Stimulated activated CD8-positive, alpha-beta memory T cell treated with anti-CD3 and anti-CD28 coated beads, Interleukin-2, amount 100 ng/mL, for 1 hour (primary cell): ENCODE measurements around the gene SASH1.

Source experiments
- DNase-seq, 2 donors: peaks; one replicate each; pipeline ENCODE4 v3.0.0-alpha.2; 2020; ENCODE audit warnings: low read depth in 2 of 2

Gene SASH1

DNA sequence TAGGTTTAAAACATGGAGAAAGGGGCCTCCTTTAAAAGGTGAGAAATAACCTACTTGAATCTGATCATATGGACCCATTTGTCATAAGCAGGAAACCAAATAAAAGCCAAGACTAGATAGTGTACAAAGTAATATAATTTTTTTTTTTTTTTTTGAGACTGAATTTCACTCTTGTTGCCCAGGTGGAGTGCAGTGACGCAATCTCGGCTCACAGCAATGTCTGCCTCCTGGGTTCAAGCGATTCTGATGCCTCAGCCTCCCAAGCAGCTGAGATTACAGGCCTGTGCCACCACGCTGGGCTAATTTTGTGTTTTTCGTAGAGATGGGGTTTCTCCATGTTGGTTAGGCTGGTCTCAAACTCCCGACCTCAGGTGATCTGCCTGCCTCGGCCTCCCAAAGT lies 89.2 kb downstream of the SASH1 start:
- no peak for DNase-seq

GRCh38 chr6:148432462-148433195 lies 90.0 kb downstream of the SASH1 start:
- DNase-seq = no peak

GRCh38 chr6:148435386-148435785 lies 92.7 kb downstream of the SASH1 start:
- no peak for DNase-seq

DNA sequence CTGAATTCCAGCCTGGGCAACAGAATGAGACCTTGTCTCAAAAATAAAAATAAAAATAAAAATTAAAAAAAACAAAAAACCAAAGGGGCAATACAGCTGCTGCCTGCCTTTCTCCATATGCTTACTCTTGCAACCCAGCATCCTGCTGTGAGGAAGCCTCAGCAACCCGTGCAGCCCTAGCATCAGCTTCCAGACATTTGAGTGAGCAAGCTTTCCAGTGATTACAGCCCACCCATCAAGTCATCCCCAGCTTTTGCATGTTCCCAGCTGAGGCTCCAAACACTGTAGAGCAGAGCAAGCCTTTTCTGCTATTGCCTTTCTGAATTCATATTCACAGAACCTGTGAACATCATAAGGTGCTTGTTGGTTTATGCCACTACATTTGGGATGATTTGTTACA lies 93.8 kb downstream of the SASH1 start:
- DNase-seq = no peak

- DNase-seq = no peak
Measured at GRCh38 chr6:148438632-148439031, 96.0 kb downstream of the SASH1 start.

- no peak for DNase-seq
Measured at GRCh38 chr6:148440016-148440415, 97.4 kb downstream of the SASH1 start.

- no peak for DNase-seq
Measured at GRCh38 chr6:148440877-148441453, 98.3 kb downstream of the SASH1 start.

GRCh38 chr6:148441454-148441911 lies 98.8 kb downstream of the SASH1 start:
- no peak for DNase-seq

DNA sequence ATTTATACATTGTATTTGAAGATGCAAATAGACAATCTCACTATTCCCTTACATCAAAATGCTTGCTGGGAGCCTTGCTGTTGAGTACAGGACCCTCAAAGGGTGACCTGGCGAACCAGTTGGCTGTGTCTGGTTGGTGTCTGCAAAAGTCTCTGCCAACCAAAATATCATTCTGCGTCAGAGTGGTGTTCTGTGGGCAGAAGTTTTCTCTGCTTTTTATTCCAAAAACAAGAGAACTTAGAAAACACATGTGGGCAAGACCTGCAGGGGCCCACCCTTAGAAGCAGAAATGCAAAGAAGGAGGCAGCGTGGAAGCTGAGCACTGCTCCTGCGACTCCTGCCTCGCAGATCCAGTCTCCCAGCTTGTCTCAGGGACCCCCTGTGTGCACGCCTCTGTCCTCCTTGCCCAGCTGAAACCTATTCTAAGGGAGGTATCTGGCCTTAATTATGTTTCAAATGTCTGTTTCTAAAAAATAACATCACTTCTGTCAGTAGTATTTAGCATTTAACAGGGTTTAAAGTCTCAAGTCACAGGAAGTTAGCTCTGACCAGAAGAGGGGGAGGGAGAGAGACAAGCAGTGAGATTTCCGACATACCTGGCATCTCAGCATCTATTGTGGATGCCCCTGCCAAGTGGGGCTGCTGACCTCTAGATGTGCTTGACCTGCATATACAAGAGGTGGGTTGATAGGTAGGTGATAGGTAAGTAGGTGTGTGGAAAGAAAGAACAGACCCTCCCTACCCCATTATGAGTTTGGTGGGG lies 101.3 kb downstream of the SASH1 start:
- DNase-seq = no peak

DNA sequence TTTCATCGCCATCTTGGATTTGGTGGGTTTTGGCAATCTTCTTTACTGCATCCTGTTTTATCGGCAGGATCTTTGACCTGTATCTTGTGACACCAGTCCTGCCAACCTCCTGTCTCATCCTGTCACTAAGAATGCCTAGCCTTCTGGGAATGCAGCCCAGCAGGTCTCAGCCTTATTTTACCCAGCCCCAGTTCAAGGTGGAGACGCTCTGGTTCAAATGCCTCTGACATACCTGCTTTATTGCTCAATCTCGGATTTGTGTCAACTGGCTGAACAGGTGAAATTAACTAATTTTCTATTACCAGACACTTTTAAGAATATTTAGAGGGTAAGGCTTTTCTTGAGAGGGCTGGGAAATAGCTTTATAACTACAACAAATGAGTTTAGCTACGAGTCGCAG lies 102.5 kb downstream of the SASH1 start:
- no peak for DNase-seq

GRCh38 chr6:148445620-148446019 lies 103.0 kb downstream of the SASH1 start:
- no peak for DNase-seq

DNA sequence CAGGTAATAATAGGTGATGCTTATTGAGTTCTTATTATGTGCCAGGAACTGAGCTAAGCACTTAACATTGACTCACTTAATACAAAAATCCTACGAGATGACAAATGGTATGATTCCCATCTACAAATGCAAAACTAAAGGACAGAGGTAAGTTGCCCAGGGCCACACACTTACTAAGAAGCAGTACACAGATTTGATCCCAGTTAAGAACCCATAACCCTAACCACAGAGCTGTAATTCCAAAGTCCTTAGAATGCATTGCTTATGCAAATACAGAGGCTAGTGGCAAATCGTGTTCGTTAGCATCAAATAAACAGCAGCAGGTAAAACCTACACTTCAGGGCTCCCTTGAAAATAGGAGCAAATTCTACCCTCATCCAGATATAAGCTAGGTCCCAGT lies 104.0 kb downstream of the SASH1 start:
- no peak for DNase-seq

DNA sequence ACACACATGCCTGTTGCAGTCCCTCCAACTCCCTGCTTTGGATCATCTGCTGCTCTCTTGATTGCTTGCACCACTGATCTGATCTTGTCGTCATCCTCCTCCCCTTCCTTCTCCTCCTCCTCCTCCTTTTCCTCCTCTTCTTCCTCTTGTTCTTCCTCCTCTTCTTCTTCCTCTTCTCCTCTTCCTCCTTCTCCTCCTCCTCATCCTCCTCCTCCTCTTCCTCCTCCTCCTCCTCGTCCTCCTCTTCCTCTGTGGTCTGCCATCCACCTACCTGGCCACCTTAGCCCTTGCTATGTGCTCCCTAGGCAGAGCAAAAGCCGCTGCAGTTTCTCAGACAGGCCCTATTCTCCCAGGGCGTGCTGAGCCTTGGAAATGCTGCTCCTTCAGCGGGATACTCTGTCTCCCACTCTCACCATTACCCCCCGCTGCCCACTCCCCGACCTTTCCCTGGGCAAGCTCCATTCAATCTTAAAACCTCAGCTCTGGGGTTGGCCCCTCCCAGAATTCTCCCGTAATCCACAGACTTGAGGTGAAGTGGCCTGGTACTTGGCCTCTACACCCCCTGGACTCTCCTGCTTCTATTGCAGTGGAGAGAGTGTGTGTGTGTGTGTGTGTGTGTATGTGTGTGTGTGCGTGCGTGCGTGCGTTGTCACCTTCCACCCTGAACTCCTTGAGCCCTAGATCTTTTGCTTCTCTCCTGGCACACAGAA lies 105.0 kb downstream of the SASH1 start:
- no peak for DNase-seq

GRCh38 chr6:148448369-148449012 lies 105.9 kb downstream of the SASH1 start:
- no peak for DNase-seq

DNA sequence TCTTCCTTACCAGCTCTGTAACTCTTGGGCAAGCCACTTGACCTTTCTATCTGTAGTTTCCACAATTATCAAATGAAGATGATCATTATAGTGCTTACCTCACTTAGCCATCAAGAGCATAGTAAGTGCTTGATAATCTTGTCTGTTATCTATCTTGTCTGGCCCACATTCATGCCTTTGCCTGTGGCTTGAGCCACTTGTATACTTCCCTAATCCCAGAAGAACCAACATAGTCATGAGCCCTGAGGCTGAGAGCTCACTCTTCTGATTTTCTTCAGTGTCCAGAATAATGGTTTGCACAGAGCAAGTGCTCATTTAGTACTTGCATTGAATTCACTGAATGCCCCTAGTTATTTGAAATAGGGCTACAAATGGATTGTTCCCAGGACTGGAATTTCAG lies 108.2 kb downstream of the SASH1 start:
- no peak for DNase-seq

DNA sequence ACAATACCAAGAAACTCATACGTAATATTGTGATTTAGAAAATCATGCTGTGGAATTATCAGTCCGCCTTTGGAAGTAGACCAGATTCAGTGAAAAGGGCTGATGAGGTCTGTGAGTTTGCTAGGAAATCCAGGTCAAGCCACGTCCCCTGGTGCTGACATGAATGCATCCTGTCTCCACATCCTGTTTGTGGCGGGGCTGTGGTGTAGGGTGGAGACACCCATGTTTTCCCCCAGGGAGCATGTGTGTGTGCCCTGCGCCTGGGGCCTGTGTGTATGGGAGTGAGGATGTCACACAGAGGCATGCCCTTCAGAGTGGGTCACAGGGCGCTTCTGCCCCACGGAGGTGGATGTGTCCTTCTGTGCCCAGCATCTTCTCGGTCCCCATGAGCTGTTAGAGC lies 109.1 kb downstream of the SASH1 start:
- DNase-seq = no peak

DNA sequence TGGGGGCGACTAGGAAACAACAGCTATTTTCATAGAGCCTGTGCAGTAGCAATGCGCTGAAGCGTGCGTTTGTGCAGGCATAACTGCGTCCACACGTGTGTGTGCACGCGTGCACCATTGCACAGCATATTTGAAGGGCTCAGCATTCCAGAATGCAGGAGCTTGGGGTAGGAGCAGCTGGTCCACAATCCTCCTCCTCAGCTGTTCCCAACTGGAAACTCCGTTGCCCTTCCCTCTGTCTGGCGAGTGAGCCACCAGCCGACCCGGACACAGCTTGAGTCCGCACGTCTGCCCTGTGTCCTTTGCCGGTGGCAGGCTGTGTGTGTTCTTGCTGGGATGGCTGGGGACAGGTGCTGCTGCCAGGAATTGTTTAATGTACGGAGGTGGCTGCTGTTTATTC lies 110.2 kb downstream of the SASH1 start:
- DNase-seq = no peak

DNA sequence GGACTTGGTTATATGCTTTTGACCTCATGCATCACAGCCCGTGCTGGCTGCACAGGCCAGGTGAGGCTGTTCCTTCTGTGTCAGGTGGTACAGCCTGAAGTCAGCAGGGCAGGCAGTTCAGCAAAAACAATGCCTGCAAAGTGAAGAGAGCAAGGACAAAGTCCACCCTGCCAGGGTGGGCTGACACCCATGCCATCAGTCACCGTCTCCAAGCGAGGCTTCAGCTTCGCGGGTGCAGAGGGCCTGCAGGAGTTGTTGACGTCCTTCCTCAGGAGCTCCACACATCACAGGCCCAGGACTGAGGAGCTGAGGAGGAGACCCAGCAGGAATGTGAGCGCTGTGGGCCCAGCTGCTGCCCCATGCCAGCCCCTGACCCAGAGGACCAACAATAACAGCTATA lies 111.3 kb downstream of the SASH1 start:
- DNase-seq = no peak

DNA sequence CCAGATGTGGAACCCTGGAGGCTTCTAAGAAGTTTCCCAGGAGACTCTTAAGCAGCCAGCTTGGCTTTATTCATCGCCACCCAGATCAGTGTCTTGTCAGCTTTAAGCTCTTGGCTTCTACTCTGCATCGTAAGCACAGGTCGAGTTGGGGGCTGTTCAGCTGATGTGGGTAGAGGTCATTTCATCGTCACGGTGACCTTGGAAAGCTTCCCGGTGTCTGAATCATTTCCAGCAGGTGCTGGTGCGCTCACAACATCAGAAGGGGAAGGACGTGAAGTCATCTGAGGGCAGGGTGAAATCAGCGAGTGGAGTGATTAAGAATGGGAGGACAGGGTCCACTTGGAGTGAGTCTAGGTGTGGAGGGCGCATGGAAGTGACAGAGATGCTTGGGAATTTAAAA lies 112.6 kb downstream of the SASH1 start:
- DNase-seq = no peak

GRCh38 chr6:148455674-148456558 lies 113.3 kb downstream of the SASH1 start:
- no peak for DNase-seq
